Measurements from ENCODE around the gene LENG1.

GRCh38 chr19:54193011-54193410 is 33.5 kb upstream of the LENG1 start:
- TF ChIP-seq EZH2phosphoT487 (conservative IDR thresholded peaks at IDR 0.05; ENCODE audit: low read length) = no peak
- no peak for TF ChIP-seq CTCF (IDR thresholded peaks at IDR 0.05; ENCODE audit: insufficient read depth, low read length, poor library complexity, severe bottlenecking)
